ENCODE results near the gene HSBP1L1.

DNA sequence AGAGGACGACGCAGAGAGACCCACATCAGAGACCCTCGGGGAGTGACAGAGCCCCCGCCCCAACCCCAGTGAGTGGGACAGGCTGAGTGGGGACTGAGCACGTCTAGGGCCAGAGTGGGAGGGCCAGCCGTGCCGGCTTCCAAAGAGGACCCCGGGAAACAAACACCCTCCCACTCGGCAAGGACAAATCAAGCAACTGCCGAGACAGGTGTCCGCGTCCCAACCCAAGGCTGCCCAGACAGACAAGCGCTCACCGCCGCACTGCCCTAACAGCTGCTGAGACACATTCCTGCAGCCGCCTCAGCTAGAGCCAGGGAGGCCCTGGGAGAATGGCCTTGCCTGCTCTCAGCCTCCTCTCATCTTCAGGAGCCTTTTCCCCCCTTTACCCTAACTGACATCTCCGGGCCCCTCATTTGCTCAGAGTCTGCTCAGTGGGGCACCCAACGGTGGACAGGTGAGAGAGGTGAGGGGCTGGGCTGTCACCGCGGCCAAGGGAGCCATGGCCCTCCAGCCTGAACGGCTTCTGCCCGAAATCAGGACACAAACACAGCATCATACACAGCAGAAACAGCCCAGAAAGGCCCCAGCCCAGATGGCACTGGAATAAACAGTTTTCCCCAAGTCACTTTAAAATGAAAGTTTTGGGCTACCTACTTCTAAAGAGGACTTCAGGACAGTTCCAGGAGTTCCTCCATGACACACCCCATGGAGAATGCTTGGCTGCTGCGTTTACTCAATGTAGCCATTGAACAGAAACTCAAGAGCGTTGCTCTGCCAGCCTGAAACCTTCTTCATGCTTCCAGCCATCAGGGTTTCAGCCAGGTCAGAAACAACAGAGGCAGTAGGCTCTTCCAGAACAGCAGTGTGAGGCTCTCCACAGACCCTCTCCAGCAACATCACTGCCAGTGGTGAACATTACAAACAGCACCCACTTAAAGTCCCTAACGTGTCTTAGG is 36.6 kb upstream of the HSBP1L1 start:
- TF ChIP-seq, protein P1, sequence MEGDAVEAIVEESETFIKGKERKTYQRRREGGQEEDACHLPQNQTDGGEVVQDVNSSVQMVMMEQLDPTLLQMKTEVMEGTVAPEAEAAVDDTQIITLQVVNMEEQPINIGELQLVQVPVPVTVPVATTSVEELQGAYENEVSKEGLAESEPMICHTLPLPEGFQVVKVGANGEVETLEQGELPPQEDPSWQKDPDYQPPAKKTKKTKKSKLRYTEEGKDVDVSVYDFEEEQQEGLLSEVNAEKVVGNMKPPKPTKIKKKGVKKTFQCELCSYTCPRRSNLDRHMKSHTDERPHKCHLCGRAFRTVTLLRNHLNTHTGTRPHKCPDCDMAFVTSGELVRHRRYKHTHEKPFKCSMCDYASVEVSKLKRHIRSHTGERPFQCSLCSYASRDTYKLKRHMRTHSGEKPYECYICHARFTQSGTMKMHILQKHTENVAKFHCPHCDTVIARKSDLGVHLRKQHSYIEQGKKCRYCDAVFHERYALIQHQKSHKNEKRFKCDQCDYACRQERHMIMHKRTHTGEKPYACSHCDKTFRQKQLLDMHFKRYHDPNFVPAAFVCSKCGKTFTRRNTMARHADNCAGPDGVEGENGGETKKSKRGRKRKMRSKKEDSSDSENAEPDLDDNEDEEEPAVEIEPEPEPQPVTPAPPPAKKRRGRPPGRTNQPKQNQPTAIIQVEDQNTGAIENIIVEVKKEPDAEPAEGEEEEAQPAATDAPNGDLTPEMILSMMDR (conservative IDR thresholded peaks at IDR 0.05; ENCODE audit: low read depth, low read length), result no peak
- no peak for TF ChIP-seq EZH2 (IDR thresholded peaks at IDR 0.05; ENCODE audit: borderline replicate concordance, low read depth, low read length, poor library complexity, severe bottlenecking)

All from A673 (cell line).